ENCODE data around the gene USP15.

- no peak for TF ChIP-seq CTCF (IDR thresholded peaks at IDR 0.05)
- no peak for TF ChIP-seq POLR2A (IDR thresholded peaks at IDR 0.05)
- no peak for TF ChIP-seq EP300 (IDR thresholded peaks at IDR 0.05)
Measured at GRCh38 chr12:62256408-62257096, 3.7 kb upstream of the USP15 start.
